Fibroblast of the aortic adventitia (primary cell): ENCODE data around the gene SIRT3. TPM values are rescaled to one million over a fixed set of nuclear protein-coding genes. Genes with fewer than 3 reads are reported as not detected.

Experiments used
- DNase-seq: peaks from one replicate; pipeline ENCODE4 v3.0.0-alpha.2; 2010; ENCODE audit warnings: low read depth
- H3K4me3 ChIP-seq: 2 replicates; pipeline ENCODE4 v1.5.1; 2011; ENCODE audit warnings: low read depth, mild to moderate bottlenecking, control low read depth, low read length, moderate library complexity
- CTCF ChIP-seq: IDR thresholded peaks from 2 replicates; pipeline ENCODE4 v1.5.1; 2011; ENCODE audit warnings: mild to moderate bottlenecking, low read length, control low read depth, inconsistent platforms; ENCODE audit not compliant: insufficient read depth
- total RNA-seq: library from RNA; depleted of rRNA; stranded (reverse); fragments of >200 nt; gene quantifications from 2 replicates; pipeline ENCODE4 v1.2.3, GENCODE V29; 2012; ENCODE audit warnings: low replicate concordance

SIRT3 gene
- total RNA-seq, 1 donor: 8.2 TPM

GRCh38 chr11:259413-259812, 23.3 kb upstream of the SIRT3 start:
- DNase-seq: no peak
- TF ChIP-seq CTCF: no peak
- H3K4me3 ChIP-seq: no peak overlapping the region

GRCh38 chr11:257766-258493, 21.8 kb upstream of the SIRT3 start:
- no peak for TF ChIP-seq CTCF
- H3K4me3 ChIP-seq: no peak overlapping the region
- DNase-seq: no peak

- no peak for DNase-seq
- H3K4me3 ChIP-seq: no peak overlapping the region
- no peak for TF ChIP-seq CTCF
Measured at GRCh38 chr11:256952-257737, 21.0 kb upstream of the SIRT3 start.

GRCh38 chr11:255816-256215, 19.7 kb upstream of the SIRT3 start:
- H3K4me3 ChIP-seq: no peak overlapping the region
- no peak for DNase-seq
- no peak for TF ChIP-seq CTCF

GRCh38 chr11:255176-255575, 19.0 kb upstream of the SIRT3 start:
- TF ChIP-seq CTCF: no peak
- peak; percentile 45 for DNase-seq
- no peak overlapping the region for H3K4me3 ChIP-seq

- TF ChIP-seq CTCF: no peak
- H3K4me3 ChIP-seq: no peak overlapping the region
- DNase-seq: no peak
Measured at GRCh38 chr11:253886-254270, 17.7 kb upstream of the SIRT3 start.
